ENCODE measurements around the gene SFRP4. TPM values are rescaled to one million over a fixed set of nuclear protein-coding genes. Genes with fewer than 3 reads are reported as not detected.

SFRP4 gene
- total and polyA plus RNA-seq, 12 donors, result 0.20 to 9.9 (median 2.9) TPM

DNA sequence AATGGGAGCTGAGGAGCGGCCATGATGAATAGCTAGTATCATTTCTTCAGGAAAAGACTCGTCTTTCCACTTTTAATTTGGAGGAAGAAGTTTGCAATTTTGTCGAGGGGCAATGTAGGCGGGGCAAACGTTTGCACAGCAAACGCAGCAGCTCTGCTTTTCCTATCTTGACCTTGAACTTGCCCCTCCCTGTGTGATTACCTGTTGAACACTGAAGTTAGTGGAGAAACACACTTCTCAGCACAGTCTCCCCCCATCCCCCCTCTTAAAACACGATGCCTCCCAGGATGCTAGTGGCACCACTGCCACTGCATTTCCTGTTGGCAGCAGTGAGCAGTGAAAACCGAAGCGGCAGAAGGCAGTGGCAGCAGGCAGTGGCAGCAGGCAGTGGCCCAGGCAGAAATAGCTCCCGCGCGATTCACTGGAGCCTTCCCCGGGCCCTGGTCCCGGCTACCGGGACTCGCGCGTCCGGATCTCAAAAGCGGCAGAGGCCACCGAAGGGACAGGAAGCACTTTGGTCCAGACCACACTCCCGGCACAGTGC, 3.8 kb upstream of the SFRP4 start, which contains the start of gene EPDR1:
Gene EPDR1, plus strand, starts transcription at position 336 of the 544 bp plus-strand sequence. CDS start 300 bp downstream, outside the sequence.
- DNase-seq (peak in 1 of 2 donors; percentile 58), ATAC-seq (peak in 7 of 8 donors; percentile 47 to 87 (median 70))
- H3K4me1 ChIP-seq, result peaks cover 4 to 52% (median 32%) of the 10 kb centered on the region in 9 donors
- peak within 1 kb of the TSS; percentile 75 to 92 (median 89) for H3K27ac ChIP-seq
- intact Hi-C loops (cut with DNase I), result loop anchor here in 1 of 10 donors (10.0 kb wide), 1 partner anchor 64 kb away; no protein-coding TSS in a partner anchor
- 14 to 16% methylated on average over 22 of the region's 22 CpGs for WGBS, 2 donors
- H3K4me3 ChIP-seq, result peak within 1 kb of the TSS; percentile 49 to 87 (median 77)
- H3K36me3 ChIP-seq, result no peaks in the 10 kb centered on the region
- peaks cover 0 to 69% (median 17%) of the 10 kb centered on the region in 7 donors for H3K27me3 ChIP-seq
- TF ChIP-seq, protein P1, sequence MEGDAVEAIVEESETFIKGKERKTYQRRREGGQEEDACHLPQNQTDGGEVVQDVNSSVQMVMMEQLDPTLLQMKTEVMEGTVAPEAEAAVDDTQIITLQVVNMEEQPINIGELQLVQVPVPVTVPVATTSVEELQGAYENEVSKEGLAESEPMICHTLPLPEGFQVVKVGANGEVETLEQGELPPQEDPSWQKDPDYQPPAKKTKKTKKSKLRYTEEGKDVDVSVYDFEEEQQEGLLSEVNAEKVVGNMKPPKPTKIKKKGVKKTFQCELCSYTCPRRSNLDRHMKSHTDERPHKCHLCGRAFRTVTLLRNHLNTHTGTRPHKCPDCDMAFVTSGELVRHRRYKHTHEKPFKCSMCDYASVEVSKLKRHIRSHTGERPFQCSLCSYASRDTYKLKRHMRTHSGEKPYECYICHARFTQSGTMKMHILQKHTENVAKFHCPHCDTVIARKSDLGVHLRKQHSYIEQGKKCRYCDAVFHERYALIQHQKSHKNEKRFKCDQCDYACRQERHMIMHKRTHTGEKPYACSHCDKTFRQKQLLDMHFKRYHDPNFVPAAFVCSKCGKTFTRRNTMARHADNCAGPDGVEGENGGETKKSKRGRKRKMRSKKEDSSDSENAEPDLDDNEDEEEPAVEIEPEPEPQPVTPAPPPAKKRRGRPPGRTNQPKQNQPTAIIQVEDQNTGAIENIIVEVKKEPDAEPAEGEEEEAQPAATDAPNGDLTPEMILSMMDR (IDR thresholded peaks at IDR 0.05), result peak in 5 of 9 donors; percentile 5 to 37 (median 28)
- H3K9me3 ChIP-seq, result peaks cover 0 to 8% (median 3%) of the 10 kb centered on the region in 11 donors

DNA sequence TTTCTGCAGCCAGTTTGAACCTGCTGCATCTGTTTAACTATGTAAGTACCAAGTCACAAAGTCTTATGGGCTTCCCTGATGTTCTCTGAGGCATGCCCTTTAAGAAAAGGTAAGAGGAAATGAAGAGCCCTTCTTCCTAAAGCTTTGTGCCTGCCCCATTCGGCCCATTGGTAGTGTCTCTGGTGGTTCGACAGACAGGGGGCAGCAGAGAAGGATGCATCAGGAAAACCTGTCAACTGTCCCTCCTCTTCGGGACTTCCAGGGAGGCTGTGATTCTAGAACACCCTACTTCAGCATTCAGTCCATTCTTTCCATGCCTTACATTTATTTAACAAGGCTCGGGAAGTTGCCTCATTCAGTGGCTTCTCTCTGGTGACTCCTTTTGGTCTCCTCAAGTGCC, 1.9 kb upstream of the SFRP4 start:
- Histone ChIP-seq H3K36me3 (no peaks in the 10 kb centered on the region), H3K4me3 (no peak overlapping the region), H3K9me3 (no peaks in the 10 kb centered on the region), H3K4me1 (peaks cover 4 to 54% (median 32%) of the 10 kb centered on the region in 9 donors), H3K27me3 (peaks cover 0 to 72% (median 17%) of the 10 kb centered on the region in 7 donors), H3K27ac (no peak overlapping the region)
- intact Hi-C loops (cut with DNase I), result loop anchor here in 5 of 10 donors (5.0 to 10.0 kb wide), 5 partner anchors 179 to 306 kb away; no protein-coding TSS in a partner anchor
- no peak for DNase-seq
- 51 to 59% methylated on average over 4 of the region's 4 CpGs for WGBS, 2 donors
- ATAC-seq, result no peak
- TF ChIP-seq, protein P1 (IDR thresholded peaks at IDR 0.05), result peak in 2 of 9 donors; percentile 8 to 19

- Histone ChIP-seq H3K27ac (peak overlapping the region; percentile 12 to 82 (median 69)), H3K27me3 (peaks cover 0 to 61% (median 17%) of the 10 kb centered on the region in 7 donors), H3K9me3 (no peaks in the 10 kb centered on the region), H3K36me3 (no peaks in the 10 kb centered on the region), H3K4me1 (peaks cover 0 to 41% (median 30%) of the 10 kb centered on the region in 9 donors), H3K4me3 (peak overlapping the region; percentile 31 to 62 (median 55))
- WGBS, 2 donors, result 5 to 6% methylated on average over 57 of the region's 57 CpGs
- DNase-seq, result peak in 1 of 2 donors; percentile 26
- TF ChIP-seq, protein P1 (IDR thresholded peaks at IDR 0.05), result no peak
- intact Hi-C loops (cut with DNase I), result loop anchor here in 5 of 10 donors (5.0 to 10.0 kb wide), 5 partner anchors 181 to 309 kb away; no protein-coding TSS in a partner anchor
- ATAC-seq, result peak in 4 of 8 donors; percentile 11 to 26 (median 18)
These were observed 472 bp downstream of the SFRP4 start for GRCh38 chr7:37916017-37916672.

DNA sequence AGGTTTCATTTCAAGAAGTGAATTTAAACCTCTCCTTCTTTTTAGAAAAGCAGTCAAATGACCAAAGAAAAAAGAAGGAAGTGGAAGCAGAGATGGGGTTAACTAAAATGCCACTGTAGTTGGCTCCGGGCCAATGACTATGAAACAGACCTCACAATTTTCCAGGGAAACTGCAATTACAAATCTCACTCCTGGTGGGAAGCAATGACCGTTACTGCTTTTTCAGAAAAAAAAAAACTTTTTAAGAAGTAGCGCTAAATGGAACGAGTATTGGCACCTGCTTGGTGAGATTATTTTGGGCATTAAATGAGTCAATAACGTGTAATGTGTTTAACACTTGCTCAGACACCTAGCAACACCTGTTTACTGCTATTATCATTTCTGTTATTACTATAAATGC, 1.2 kb downstream of the SFRP4 start:
- DNase-seq, result peak in 1 of 2 donors; percentile 26

More for the DNA sequence above, 1.2 kb downstream of the SFRP4 start:
- Histone ChIP-seq H3K36me3 (no peaks in the 10 kb centered on the region), H3K27ac (peak overlapping the region in 5 of 10 donors; percentile 28 to 82 (median 75)), H3K4me1 (peaks cover 0 to 34% (median 23%) of the 10 kb centered on the region in 9 donors), H3K4me3 (peak overlapping the region in 8 of 10 donors; percentile 40 to 62 (median 58)), H3K9me3 (no peaks in the 10 kb centered on the region), H3K27me3 (peaks cover 0 to 54% (median 17%) of the 10 kb centered on the region in 7 donors)
- TF ChIP-seq, protein P1 (IDR thresholded peaks at IDR 0.05), result no peak
- WGBS, 2 donors, result 19 to 29% methylated on average over 5 of the region's 5 CpGs
- no peak for ATAC-seq
- intact Hi-C loops (cut with DNase I), result loop anchor here in 5 of 10 donors (5.0 to 10.0 kb wide), 5 partner anchors 182 to 309 kb away; no protein-coding TSS in a partner anchor

Data from heart right ventricle (tissue), 16 donors.